CD4-positive, CD25-positive, alpha-beta regulatory T cell (primary cell): ENCODE results near the gene AGXT2. TPM values are rescaled to one million over a fixed set of nuclear protein-coding genes. Genes with fewer than 3 reads are reported as not detected.
A peak's percentile ranks its signal among the peaks of the same experiment; 100 is the strongest.
"Not testable (repeated sequence)": the region's sequence is repeated elsewhere in the genome, so short reads cannot be mapped to it uniquely, and the experiment has no call there.

Experiments
- ATAC-seq, 2 donors: fragments of 150-1000 bp; cut with Tn5 transposase; one replicate each; pipeline ENCODE4 v1.10.0; 2021; ENCODE audit warnings: low read depth in 2 of 2, moderate number of reproducible peaks in 2 of 2, moderate library complexity in 1 of 2
- DNase-seq, 3 donors: peaks; one replicate each; pipeline versions ENCODE4 v3.0.0 to v3.0.0-alpha.2; 2012 to 2022; ENCODE audit warnings: mixed read lengths in 1 of 3
- H3K27ac ChIP-seq: one replicate; pipeline ENCODE4 v1.7.0; 2013; ENCODE audit warnings: mild to moderate bottlenecking, low read length; ENCODE audit not compliant: insufficient read depth, poor library complexity, severe bottlenecking
- H3K27me3 ChIP-seq: one replicate; pipeline ENCODE4 v1.7.0; 2013; ENCODE audit warnings: low read length; ENCODE audit not compliant: control insufficient read depth, insufficient read depth
- H3K36me3 ChIP-seq: one replicate; pipeline ENCODE4 v1.7.0; 2013; ENCODE audit warnings: mild to moderate bottlenecking, low read length, moderate library complexity; ENCODE audit not compliant: control insufficient read depth, insufficient read depth
- H3K4me1 ChIP-seq: 2 replicates; pipeline ENCODE4 v1.7.0; 2013; ENCODE audit warnings: mild to moderate bottlenecking, low read length; ENCODE audit not compliant: insufficient read depth, control insufficient read depth, poor library complexity, severe bottlenecking
- H3K4me3 ChIP-seq: one replicate; pipeline ENCODE4 v1.7.0; 2013; ENCODE audit warnings: low read depth, mild to moderate bottlenecking, low read length, moderate library complexity
- H3K9me3 ChIP-seq, 2 experiments: 1 replicate in 1 of 2; 2 replicates in 1 of 2; pipeline ENCODE4 v1.7.0; 2013; ENCODE audit warnings: low read length in 2 of 2, mild to moderate bottlenecking in 1 of 2, moderate library complexity in 1 of 2; ENCODE audit not compliant: control insufficient read depth in 2 of 2
- H3K27ac Mint-ChIP-seq, 3 donors: one replicate each; pipeline ENCODE4 v1.8.0; 2020 to 2022; ENCODE audit warnings: mild to moderate bottlenecking in 3 of 3, mixed read lengths in 3 of 3, moderate library complexity in 2 of 3
- H3K27me3 Mint-ChIP-seq: one replicate; pipeline ENCODE4 v1.8.0; 2022; ENCODE audit warnings: mild to moderate bottlenecking, mixed read lengths
- H3K36me3 Mint-ChIP-seq: one replicate; pipeline ENCODE4 v1.8.0; 2020; ENCODE audit warnings: mixed read lengths
- H3K4me1 Mint-ChIP-seq, 4 donors: one replicate each; pipeline ENCODE4 v1.8.0; 2020 to 2022; ENCODE audit warnings: mixed read lengths in 4 of 4, mild to moderate bottlenecking in 1 of 4
- H3K4me3 Mint-ChIP-seq, 4 donors: one replicate each; pipeline ENCODE4 v1.8.0; 2020 to 2022; ENCODE audit warnings: mild to moderate bottlenecking in 4 of 4, mixed read lengths in 4 of 4, moderate library complexity in 3 of 4
- H3K9me3 Mint-ChIP-seq, 7 donors: one replicate each; pipeline ENCODE4 v1.8.0; 2020 to 2022; ENCODE audit warnings: mixed read lengths in 7 of 7, mild to moderate bottlenecking in 3 of 7, moderate library complexity in 2 of 7
- polyA plus RNA-seq, 4 donors: library from polyadenylated mRNA; unstranded; fragments of 300-500 nt; fragmentation: Illumina TruSeq; gene quantifications; one replicate each; pipeline ENCODE4 v1.2.3, GENCODE V29; 2021
- total RNA-seq: library from RNA; stranded (reverse); gene quantifications from one replicate; pipeline ENCODE4 v1.2.3, GENCODE V29; 2022

AGXT2 gene
- total and polyA plus RNA-seq, 5 donors from 2014 or later = not detected

DNA sequence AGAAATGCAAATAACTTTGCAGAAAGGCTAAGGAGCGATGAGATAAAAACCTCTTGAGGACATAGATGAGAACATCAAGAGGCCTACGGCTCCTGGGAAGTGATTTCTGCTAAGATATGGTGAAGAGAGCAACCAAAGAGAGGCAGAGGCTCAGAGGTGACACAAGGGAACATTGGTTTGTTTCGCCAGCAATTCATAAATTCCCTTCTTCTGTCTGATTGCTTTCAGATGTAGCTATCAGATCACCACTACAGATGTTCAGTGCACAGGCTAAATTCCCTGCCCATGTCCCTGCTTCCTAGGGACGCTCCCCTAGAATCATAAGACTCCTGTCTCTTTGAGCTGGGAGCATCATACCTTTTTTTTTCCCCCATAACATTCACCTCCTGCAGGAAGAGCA lies 11.2 kb downstream of the AGXT2 start:
- H3K27ac ChIP-seq = no peak overlapping the region
- H3K4me1 ChIP-seq = no peaks in the 10 kb centered on the region
- Mint-ChIP-seq H3K4me3 (no peak overlapping the region), H3K27me3 (peaks cover 4% of the 10 kb centered on the region), H3K9me3 (peaks cover 0 to 3% (median 0%) of the 10 kb centered on the region in 7 donors), H3K4me1 (no peaks in the 10 kb centered on the region), H3K36me3 (no peaks in the 10 kb centered on the region), H3K27ac (no peak overlapping the region)
- H3K4me3 ChIP-seq = no peak overlapping the region
- H3K27me3 ChIP-seq = no peaks in the 10 kb centered on the region
- H3K36me3 ChIP-seq = no peaks in the 10 kb centered on the region
- DNase-seq = no peak
- H3K9me3 ChIP-seq = no peaks in the 10 kb centered on the region
- ATAC-seq = no peak

DNA sequence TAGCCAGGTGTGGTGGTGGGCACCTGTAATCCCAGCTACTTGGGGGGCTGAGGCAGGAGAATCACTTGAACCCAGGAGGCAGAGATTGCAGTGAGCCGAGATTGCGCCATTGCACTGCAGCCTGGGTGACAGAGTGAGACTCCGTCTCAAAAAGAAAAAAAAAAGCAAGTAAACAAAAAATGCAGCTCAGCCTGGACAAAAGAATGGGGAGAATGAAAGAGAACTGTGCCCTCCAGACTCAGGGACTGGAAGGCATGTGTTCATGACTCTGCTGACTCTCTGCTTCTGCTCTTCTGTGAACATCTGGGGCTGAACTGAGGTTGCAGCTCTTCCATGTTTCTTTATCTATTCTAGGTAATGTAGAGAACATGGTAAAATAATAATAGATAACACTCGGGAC lies 11.8 kb downstream of the AGXT2 start:
- not testable (repeated sequence) for H3K4me3 Mint-ChIP-seq, H3K4me1 ChIP-seq, ATAC-seq, H3K4me1 Mint-ChIP-seq, H3K9me3 Mint-ChIP-seq, H3K36me3 ChIP-seq, DNase-seq, H3K27me3 Mint-ChIP-seq, H3K27ac ChIP-seq, H3K36me3 Mint-ChIP-seq, H3K27me3 ChIP-seq, H3K27ac Mint-ChIP-seq, H3K4me3 ChIP-seq, H3K9me3 ChIP-seq

DNA sequence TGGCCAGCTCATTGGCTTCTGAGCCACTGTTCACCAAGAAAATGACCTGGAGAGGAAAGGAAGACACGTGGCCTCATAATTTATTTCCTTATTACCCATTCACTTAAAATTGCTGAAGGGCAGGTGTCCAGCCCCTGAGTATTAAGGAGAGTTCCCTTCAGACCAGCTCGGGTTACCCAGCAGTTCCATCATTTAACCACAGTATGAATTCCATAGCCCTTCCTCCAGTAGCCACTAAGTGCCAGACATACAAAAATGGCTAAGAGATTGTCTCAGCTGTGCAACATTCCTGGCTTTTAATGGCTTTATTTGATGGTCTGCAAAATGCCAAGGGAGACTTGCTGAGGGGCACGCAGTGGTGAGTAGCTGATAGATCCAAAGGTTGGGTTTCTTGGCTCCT lies 12.5 kb downstream of the AGXT2 start:
- H3K9me3 Mint-ChIP-seq = peaks cover 0 to 3% (median 0%) of the 10 kb centered on the region in 7 donors
- H3K27me3 Mint-ChIP-seq = peaks cover 15% of the 10 kb centered on the region
- H3K27ac Mint-ChIP-seq = no peak overlapping the region
- no peaks in the 10 kb centered on the region for H3K27me3 ChIP-seq
- DNase-seq (no peak), ATAC-seq (no peak)
- no peaks in the 10 kb centered on the region for H3K36me3 Mint-ChIP-seq
- no peaks in the 10 kb centered on the region for H3K4me1 Mint-ChIP-seq
- no peak overlapping the region for H3K4me3 ChIP-seq
- no peak overlapping the region for H3K4me3 Mint-ChIP-seq
- no peak overlapping the region for H3K27ac ChIP-seq
- H3K9me3 ChIP-seq = no peaks in the 10 kb centered on the region
- H3K4me1 ChIP-seq = no peaks in the 10 kb centered on the region
- no peaks in the 10 kb centered on the region for H3K36me3 ChIP-seq

DNA sequence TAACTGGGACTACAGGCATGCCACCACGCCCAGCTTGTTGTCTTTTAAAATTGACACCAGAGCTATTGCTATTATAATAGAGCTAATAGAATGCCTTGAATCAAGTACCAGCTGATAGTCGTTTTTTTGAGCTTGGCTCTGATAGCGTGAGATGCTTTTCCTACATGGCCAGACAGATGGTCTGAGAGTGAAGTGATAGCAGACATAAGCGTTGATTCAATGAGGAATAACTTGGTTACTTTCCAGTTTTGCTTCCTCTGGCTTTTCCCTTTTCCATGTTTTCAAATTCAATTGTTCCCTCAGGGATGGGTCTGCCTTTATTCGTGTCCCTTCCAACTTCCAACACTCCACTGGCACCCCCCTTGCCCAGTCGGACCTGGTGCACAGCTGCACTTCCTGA lies 15.4 kb downstream of the AGXT2 start:
- Mint-ChIP-seq H3K4me1 (no peaks in the 10 kb centered on the region), H3K36me3 (no peaks in the 10 kb centered on the region), H3K4me3 (peak overlapping the region in 1 of 4 donors; percentile 23), H3K27me3 (peaks cover 18% of the 10 kb centered on the region), H3K27ac (no peak overlapping the region), H3K9me3 (no peaks in the 10 kb centered on the region)
- DNase-seq (no peak), ATAC-seq (no peak)
- Histone ChIP-seq H3K9me3 (no peaks in the 10 kb centered on the region), H3K27ac (no peak overlapping the region), H3K27me3 (peaks cover 3% of the 10 kb centered on the region), H3K4me1 (no peaks in the 10 kb centered on the region), H3K36me3 (no peaks in the 10 kb centered on the region), H3K4me3 (no peak overlapping the region)

DNA sequence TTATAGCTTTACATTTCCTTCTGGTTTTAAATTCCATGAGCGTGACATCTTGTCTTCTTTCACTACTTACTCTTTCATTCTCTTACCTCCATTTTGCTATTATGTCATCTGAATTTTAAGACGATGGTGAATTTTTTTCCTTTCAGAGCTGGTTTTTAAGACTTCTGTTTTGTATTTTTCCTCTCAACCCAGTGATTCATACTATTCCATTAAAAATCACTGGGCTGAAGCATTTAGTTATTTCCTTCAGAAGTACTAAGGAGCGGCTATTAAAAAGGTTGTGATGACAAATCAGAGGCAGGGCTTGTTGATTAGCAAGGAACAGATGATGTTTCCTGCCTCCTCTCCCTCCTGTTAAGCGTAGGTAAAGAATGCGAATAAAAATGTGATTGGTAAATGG lies 16.5 kb downstream of the AGXT2 start:
- H3K27me3 ChIP-seq = peaks cover 3% of the 10 kb centered on the region
- Mint-ChIP-seq H3K27me3 (peaks cover 18% of the 10 kb centered on the region), H3K4me1 (no peaks in the 10 kb centered on the region), H3K27ac (no peak overlapping the region), H3K36me3 (no peaks in the 10 kb centered on the region), H3K4me3 (no peak overlapping the region), H3K9me3 (no peaks in the 10 kb centered on the region)
- DNase-seq (no peak), ATAC-seq (no peak)
- H3K4me3 ChIP-seq = no peak overlapping the region
- H3K9me3 ChIP-seq = no peaks in the 10 kb centered on the region
- H3K4me1 ChIP-seq = no peaks in the 10 kb centered on the region
- H3K36me3 ChIP-seq = no peaks in the 10 kb centered on the region
- no peak overlapping the region for H3K27ac ChIP-seq

DNA sequence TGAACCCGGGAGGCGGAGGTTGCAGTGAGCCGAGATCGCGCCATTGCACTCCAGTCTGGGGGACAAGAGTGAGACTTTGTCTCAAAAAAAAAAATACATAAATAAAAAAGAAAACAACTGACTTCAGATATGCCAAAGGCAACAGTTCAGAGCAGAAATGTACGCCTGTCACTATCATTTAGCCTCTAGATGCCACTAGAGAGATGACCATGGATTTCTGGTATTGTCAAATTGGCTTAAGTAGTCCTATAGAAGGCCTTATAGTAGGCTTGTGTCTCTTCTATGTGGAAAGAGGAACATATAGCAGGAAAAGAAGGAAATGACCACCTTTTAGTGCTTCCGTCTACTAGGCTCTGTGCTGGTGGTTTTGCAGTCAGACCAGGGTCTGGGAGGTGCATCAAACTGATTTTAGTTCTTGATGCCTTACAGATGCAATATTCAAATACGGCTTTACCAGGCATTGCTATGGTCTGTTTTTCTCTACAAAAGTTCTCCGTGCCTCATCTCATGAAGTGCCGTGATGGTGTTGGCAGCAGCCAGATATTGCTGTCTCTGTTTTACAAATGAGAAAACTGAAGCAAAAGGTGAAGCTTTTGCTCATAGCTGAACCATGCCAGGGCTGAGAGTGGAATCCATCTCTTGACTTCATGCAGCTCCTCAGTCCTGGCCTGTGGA lies 17.2 kb downstream of the AGXT2 start:
- no peak overlapping the region for H3K27ac Mint-ChIP-seq
- H3K9me3 Mint-ChIP-seq = no peaks in the 10 kb centered on the region
- Histone ChIP-seq H3K4me3 (no peak overlapping the region), H3K27me3 (peaks cover 3% of the 10 kb centered on the region), H3K9me3 (no peaks in the 10 kb centered on the region), H3K36me3 (no peaks in the 10 kb centered on the region), H3K4me1 (no peaks in the 10 kb centered on the region), H3K27ac (no peak overlapping the region)
- no peaks in the 10 kb centered on the region for H3K4me1 Mint-ChIP-seq
- H3K27me3 Mint-ChIP-seq = peaks cover 18% of the 10 kb centered on the region
- ATAC-seq (no peak), DNase-seq (no peak)
- H3K4me3 Mint-ChIP-seq = no peak overlapping the region
- no peaks in the 10 kb centered on the region for H3K36me3 Mint-ChIP-seq

DNA sequence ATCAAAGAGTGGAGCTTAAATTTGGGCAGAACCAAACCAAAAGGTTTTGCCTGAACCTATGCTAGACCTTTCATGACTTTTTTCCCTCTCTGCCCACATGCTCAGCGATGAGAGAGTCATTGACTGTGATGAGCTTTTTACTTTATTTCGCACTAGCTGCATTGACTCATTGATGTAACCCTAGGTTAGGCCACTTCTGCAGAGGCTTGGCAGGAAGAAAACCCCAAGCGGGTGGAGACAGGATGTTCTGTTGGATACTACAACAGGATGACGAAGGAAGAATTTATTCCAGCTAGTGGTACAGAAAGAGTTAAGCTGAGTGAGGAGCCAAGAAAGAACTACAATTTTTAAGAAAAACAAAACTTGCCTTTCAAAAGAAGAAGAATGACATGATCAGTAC lies 18.4 kb downstream of the AGXT2 start:
- Mint-ChIP-seq H3K27me3 (peaks cover 18% of the 10 kb centered on the region), H3K36me3 (no peaks in the 10 kb centered on the region), H3K27ac (no peak overlapping the region), H3K9me3 (no peaks in the 10 kb centered on the region), H3K4me1 (no peaks in the 10 kb centered on the region), H3K4me3 (no peak overlapping the region)
- Histone ChIP-seq H3K36me3 (no peaks in the 10 kb centered on the region), H3K27me3 (peaks cover 3% of the 10 kb centered on the region), H3K4me1 (no peaks in the 10 kb centered on the region), H3K27ac (no peak overlapping the region), H3K9me3 (no peaks in the 10 kb centered on the region), H3K4me3 (no peak overlapping the region)
- DNase-seq = no peak
- ATAC-seq = no peak

DNA sequence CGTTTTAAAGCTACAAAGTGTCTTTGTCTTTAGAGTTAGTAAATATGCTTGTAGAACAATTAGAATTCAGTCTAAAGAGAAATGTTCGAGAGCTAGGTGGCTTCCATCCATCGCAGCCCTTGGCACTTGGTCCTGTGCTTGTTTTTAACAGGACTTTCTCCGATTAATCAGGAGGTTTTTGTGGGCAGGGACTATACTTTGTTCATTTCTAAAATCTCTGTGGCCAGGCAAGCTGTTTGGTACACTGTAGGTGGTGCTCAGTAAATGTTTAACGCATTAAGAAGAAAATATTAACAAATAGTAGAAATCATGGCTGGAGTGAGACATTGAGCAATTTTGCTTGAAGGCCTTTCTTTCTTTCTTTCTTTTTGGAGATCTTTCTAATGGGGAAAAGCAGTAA lies 20.8 kb downstream of the AGXT2 start:
- Mint-ChIP-seq H3K4me3 (no peak overlapping the region), H3K4me1 (no peaks in the 10 kb centered on the region), H3K27me3 (peaks cover 18% of the 10 kb centered on the region), H3K27ac (no peak overlapping the region), H3K36me3 (no peaks in the 10 kb centered on the region), H3K9me3 (no peaks in the 10 kb centered on the region)
- Histone ChIP-seq H3K36me3 (no peaks in the 10 kb centered on the region), H3K4me1 (no peaks in the 10 kb centered on the region), H3K27ac (no peak overlapping the region), H3K9me3 (no peaks in the 10 kb centered on the region), H3K4me3 (no peak overlapping the region), H3K27me3 (peaks cover 3% of the 10 kb centered on the region)
- ATAC-seq = no peak
- no peak for DNase-seq
